GM10847 (cell line): Measurements from ENCODE around the gene CCDC24.

Experiments
- POLR2A ChIP-seq: IDR thresholded peaks from 2 replicates; pipeline ENCODE4 v1.6.1; 2011; ENCODE audit not compliant: insufficient read length; ENCODE audit errors: extremely low read depth

Gene CCDC24

GRCh38 chr1:43997295-43997999 is 6.0 kb downstream of the CCDC24 start:
- no peak for TF ChIP-seq POLR2A

- TF ChIP-seq POLR2A = no peak
Observed at GRCh38 chr1:43998000-43998378, 6.6 kb downstream of the CCDC24 start.

- TF ChIP-seq POLR2A = no peak
Observed at GRCh38 chr1:43999455-43999854, 8.1 kb downstream of the CCDC24 start.

GRCh38 chr1:44000122-44000665 is 8.8 kb downstream of the CCDC24 start:
- TF ChIP-seq POLR2A = no peak

GRCh38 chr1:44002165-44002564 is 10.8 kb downstream of the CCDC24 start:
- TF ChIP-seq POLR2A = no peak

GRCh38 chr1:44002606-44003157 is 11.3 kb downstream of the CCDC24 start:
- TF ChIP-seq POLR2A = no peak

GRCh38 chr1:44008259-44008658 is 16.9 kb downstream of the CCDC24 start:
- no peak for TF ChIP-seq POLR2A

GRCh38 chr1:44010935-44011471 is 19.6 kb downstream of the CCDC24 start:
- no peak for TF ChIP-seq POLR2A

- TF ChIP-seq POLR2A = no peak
Observed at GRCh38 chr1:44012404-44012803, 21.0 kb downstream of the CCDC24 start.

- TF ChIP-seq POLR2A = no peak
Observed at GRCh38 chr1:44012941-44013609, 21.7 kb downstream of the CCDC24 start.

- TF ChIP-seq POLR2A = no peak
Observed at GRCh38 chr1:44013949-44014348, 22.6 kb downstream of the CCDC24 start.

GRCh38 chr1:44014365-44015104 is 23.1 kb downstream of the CCDC24 start:
- TF ChIP-seq POLR2A = no peak

GRCh38 chr1:44015206-44015605 is 23.8 kb downstream of the CCDC24 start:
- TF ChIP-seq POLR2A = no peak

- no peak for TF ChIP-seq POLR2A
Observed at GRCh38 chr1:44016041-44016889, 24.9 kb downstream of the CCDC24 start.
